ENCODE measurements around the gene ITPRIP. TPM values are rescaled to one million over a fixed set of nuclear protein-coding genes. Genes with fewer than 3 reads are reported as not detected.

ITPRIP gene
- total and polyA plus RNA-seq, 9 donors, result 10.1 to 38.1 (median 24.7) TPM

DNA sequence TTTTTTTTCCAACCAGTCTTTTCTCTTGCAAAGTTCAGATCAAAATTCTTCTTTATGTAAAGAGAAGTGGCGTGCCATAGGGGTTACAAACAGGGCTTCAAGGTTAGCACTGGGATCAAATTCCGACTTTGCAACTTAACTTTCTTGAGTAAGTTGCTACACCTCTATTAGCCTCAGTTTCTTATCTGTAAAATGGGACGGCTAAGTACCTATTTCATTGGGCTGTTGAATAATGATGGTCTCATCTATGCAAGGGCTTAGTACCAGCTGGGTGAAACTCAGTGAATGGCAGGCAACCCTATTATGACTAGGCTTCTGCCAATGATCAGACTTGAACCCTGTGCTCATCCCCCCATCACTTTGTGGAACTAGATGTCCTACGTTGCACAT lies 33.9 kb downstream of the ITPRIP start:
- 80 to 87% (median 82%) methylated on average over 4 of the region's 4 CpGs for WGBS, 3 donors
- H3K27me3 ChIP-seq, result no peaks in the 10 kb centered on the region
- no peaks in the 10 kb centered on the region for H3K36me3 ChIP-seq
- TF ChIP-seq EP300 (IDR thresholded peaks at IDR 0.05) (no peak), POLR2A (IDR thresholded peaks at IDR 0.05) (no peak)
- H3K4me3 ChIP-seq, result no peak overlapping the region
- intact Hi-C loops (cut with DNase I), result loop anchor here in 2 of 4 donors (5.0 kb wide), 1 partner anchor 33 kb away; the partner anchor contains the start of gene ITPRIP (in 2 of the 2)
- no peak for DNase-seq
- no peaks in the 10 kb centered on the region for H3K9me3 ChIP-seq
- no peak overlapping the region for H3K27ac ChIP-seq
- peaks cover 28% of the 10 kb centered on the region for H3K4me1 ChIP-seq (ENCODE audit: insufficient read depth)

DNA sequence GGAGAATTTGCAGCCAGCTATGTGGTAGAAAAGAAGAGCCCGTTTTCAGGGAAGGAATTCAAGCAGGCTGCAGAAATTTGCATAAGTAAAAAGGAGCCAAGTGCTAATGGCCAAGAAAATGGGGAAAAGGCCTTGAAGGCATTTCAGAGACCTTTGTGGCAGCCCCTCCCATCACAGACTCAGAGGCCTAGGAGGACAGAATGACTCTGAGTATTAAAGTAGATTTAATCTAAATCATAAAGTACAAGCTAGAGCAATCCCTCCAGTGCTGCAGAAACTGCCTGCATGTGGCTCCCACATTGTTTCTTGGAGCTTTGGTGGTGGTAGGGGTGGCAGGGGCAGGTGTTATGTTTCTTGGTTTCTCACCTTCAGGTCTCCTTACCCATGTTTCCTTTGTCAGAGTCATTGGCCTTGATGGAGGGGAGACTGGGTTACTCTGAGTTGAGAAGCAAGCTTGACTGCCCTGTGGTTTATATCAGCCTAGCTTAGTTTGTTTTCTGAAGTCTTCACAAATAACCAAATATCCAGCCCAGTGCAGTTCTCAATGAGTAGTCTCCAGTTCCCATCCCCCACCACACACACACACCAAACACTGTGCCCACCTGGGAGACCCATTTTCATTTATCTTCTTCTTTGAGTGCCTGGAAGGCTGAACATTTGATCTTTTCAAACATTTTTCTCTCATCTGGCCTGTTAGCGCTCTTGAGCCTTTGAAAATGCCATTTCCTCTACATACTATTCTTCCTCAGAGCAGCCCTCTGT lies 34.5 kb downstream of the ITPRIP start:
- TF ChIP-seq, protein P1, sequence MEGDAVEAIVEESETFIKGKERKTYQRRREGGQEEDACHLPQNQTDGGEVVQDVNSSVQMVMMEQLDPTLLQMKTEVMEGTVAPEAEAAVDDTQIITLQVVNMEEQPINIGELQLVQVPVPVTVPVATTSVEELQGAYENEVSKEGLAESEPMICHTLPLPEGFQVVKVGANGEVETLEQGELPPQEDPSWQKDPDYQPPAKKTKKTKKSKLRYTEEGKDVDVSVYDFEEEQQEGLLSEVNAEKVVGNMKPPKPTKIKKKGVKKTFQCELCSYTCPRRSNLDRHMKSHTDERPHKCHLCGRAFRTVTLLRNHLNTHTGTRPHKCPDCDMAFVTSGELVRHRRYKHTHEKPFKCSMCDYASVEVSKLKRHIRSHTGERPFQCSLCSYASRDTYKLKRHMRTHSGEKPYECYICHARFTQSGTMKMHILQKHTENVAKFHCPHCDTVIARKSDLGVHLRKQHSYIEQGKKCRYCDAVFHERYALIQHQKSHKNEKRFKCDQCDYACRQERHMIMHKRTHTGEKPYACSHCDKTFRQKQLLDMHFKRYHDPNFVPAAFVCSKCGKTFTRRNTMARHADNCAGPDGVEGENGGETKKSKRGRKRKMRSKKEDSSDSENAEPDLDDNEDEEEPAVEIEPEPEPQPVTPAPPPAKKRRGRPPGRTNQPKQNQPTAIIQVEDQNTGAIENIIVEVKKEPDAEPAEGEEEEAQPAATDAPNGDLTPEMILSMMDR (IDR thresholded peaks at IDR 0.05), result no peak
- TF ChIP-seq EP300 (IDR thresholded peaks at IDR 0.05) (no peak), POLR2A (IDR thresholded peaks at IDR 0.05) (no peak)
- no peak for DNase-seq
- H3K4me3 ChIP-seq, result no peak overlapping the region
- H3K9me3 ChIP-seq, result no peaks in the 10 kb centered on the region
- intact Hi-C loops (cut with DNase I), result loop anchor here in 2 of 4 donors (5.0 kb wide), 1 partner anchor 34 kb away; the partner anchor contains the start of gene ITPRIP (in 2 of the 2)
- H3K4me1 ChIP-seq (ENCODE audit: insufficient read depth), result peaks cover 28% of the 10 kb centered on the region
- H3K36me3 ChIP-seq, result no peaks in the 10 kb centered on the region
- no peaks in the 10 kb centered on the region for H3K27me3 ChIP-seq
- H3K27ac ChIP-seq, result no peak overlapping the region
- WGBS, 3 donors, result 49 to 52% (median 50%) methylated on average over 2 of the region's 2 CpGs

DNA sequence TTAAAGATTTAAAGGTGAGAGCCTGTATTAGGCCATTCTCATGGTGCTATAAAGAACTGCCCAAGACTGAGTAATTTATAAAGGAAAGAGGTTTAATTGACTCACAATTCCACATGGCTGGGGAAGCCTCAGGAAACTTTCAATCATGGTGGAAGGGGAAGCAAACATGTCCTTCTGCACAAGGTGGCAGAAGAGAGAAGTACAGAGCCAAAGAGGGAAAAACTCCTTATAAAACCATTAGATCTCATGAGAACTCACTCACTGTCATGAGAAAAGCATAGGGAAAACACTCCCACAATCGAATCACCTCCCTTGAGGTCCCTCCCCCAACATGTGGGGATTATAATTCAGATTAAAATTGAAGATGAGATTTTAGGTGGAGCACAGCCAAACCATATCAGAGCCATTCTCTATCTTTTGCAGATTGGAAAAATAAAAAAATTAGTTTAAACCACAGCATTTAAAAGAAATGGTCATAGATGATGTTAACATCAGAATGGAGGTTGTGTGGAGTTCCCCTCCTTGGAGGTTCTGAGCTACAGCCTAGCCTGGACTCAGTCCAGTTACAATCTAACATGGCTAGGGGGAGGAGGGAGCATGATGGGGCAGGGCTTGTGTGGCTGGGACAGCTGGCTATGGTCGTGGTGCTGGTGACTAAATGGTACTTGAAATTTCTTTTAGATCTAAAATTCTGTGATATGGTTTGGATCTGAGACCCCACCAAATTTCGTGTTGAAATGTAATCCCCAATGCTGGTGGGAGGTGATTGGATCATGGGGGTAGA lies 36.2 kb downstream of the ITPRIP start:
- no peak overlapping the region for H3K4me3 ChIP-seq
- WGBS, 3 donors, result 59 to 69% (median 64%) methylated on average over 3 of the region's 3 CpGs
- H3K36me3 ChIP-seq, result no peaks in the 10 kb centered on the region
- intact Hi-C loops (cut with DNase I), result loop anchor here in 2 of 4 donors (5.0 kb wide), 1 partner anchor 35 kb away; the partner anchor contains the start of gene ITPRIP (in 2 of the 2)
- H3K9me3 ChIP-seq, result no peaks in the 10 kb centered on the region
- TF ChIP-seq EP300 (IDR thresholded peaks at IDR 0.05) (no peak), POLR2A (IDR thresholded peaks at IDR 0.05) (no peak)
- TF ChIP-seq, protein P1 (IDR thresholded peaks at IDR 0.05), result no peak
- no peak for DNase-seq
- H3K27me3 ChIP-seq, result no peaks in the 10 kb centered on the region
- H3K4me1 ChIP-seq (ENCODE audit: insufficient read depth), result peaks cover 25% of the 10 kb centered on the region
- H3K27ac ChIP-seq, result no peak overlapping the region

DNA sequence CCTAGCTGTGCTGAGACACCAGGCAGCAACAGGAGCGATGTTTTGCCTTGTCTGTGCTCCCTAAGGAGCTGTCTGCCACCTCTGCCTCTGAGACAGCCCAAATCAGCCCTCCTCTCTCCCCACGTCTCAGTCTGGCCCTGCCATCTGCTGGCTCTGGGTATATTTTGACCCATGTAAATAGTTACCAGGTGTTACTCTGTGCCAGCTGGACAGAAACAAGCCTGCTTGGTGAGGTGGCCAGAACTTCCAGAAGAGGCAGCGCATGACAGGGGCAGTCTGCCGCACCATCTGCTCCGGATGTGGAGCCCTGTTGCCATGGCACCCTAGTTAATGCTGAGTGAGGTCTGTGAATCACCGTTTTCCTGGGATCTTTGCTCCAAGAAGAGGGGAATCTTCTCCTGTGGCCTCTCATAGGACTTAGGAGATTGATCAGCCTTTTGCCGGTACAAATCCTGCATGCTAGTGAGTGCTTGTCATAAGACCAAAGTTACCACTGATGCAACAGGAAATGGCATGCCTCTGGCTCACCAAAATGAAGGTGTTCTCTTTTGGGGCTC lies 37.5 kb downstream of the ITPRIP start:
- H3K27me3 ChIP-seq, result no peaks in the 10 kb centered on the region
- no peak overlapping the region for H3K4me3 ChIP-seq
- intact Hi-C loops (cut with DNase I), result loop anchor here in 2 of 4 donors (5.0 kb wide), 1 partner anchor 36 kb away; the partner anchor contains the start of gene ITPRIP (in 2 of the 2)
- DNase-seq, result peak; percentile 59 to 72 (median 66)
- H3K9me3 ChIP-seq, result no peaks in the 10 kb centered on the region
- TF ChIP-seq EP300 (IDR thresholded peaks at IDR 0.05), result no peak
- TF ChIP-seq, protein P1 (IDR thresholded peaks at IDR 0.05), result no peak
- TF ChIP-seq POLR2A (IDR thresholded peaks at IDR 0.05), result no peak
- H3K4me1 ChIP-seq (ENCODE audit: insufficient read depth), result peaks cover 24% of the 10 kb centered on the region
- H3K27ac ChIP-seq, result peak overlapping the region; percentile 87 to 95
- no peaks in the 10 kb centered on the region for H3K36me3 ChIP-seq
- 17 to 28% (median 21%) methylated on average over 7 of the region's 7 CpGs for WGBS, 3 donors
